OCI-LY1 (cell line): ENCODE measurements around the gene MERTK.

Experiments
- EZH2 ChIP-seq: fragments of 200-600 bp; sonication (generic), shearing (Covaris generic); IDR thresholded peaks from 2 replicates; pipeline ENCODE4 v1.8.0; 2017; ENCODE audit warnings: borderline replicate concordance, mixed run types, mild to moderate bottlenecking, antibody characterized with exemption, low read length, moderate library complexity, mixed read lengths
- TF ChIP-seq, protein P1 (sequence below): fragments of 200-600 bp; sonication (generic), shearing (Covaris generic); IDR thresholded peaks from 2 replicates; pipeline ENCODE4 v1.5.1; 2017; ENCODE audit warnings: mild to moderate bottlenecking, antibody characterized with exemption, low read length, moderate library complexity, mixed read lengths

DNA sequence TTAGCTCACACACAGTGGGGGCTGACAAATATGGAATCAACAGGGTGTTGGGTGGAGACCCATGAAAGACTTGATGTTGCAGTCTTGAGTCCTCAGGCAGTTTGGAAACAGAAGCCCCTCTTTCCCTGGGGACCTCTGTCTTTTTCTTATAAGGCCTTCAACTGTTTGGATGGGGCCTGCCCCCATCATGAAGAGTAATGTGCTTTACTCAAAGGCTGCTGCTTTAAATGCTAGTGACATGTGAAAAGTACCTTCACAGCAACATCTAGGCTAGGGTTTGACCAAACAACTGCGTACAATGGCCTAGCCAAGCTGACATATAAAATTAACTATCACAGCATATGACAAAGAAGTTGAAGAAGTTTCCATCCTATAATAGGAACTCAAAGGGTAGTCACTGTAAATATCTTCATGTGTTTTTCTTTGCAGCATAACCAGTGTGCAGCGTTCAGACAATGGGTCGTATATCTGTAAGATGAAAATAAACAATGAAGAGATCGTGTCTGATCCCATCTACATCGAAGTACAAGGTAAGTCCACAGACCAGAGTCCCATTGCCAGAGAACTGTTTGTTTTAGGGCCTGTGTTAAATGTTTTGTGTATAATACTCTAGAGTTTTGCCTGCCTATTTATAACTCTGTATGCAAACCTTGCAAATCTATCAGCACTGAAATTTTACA, 46.3 kb downstream of the MERTK start:
- TF ChIP-seq, protein P1, sequence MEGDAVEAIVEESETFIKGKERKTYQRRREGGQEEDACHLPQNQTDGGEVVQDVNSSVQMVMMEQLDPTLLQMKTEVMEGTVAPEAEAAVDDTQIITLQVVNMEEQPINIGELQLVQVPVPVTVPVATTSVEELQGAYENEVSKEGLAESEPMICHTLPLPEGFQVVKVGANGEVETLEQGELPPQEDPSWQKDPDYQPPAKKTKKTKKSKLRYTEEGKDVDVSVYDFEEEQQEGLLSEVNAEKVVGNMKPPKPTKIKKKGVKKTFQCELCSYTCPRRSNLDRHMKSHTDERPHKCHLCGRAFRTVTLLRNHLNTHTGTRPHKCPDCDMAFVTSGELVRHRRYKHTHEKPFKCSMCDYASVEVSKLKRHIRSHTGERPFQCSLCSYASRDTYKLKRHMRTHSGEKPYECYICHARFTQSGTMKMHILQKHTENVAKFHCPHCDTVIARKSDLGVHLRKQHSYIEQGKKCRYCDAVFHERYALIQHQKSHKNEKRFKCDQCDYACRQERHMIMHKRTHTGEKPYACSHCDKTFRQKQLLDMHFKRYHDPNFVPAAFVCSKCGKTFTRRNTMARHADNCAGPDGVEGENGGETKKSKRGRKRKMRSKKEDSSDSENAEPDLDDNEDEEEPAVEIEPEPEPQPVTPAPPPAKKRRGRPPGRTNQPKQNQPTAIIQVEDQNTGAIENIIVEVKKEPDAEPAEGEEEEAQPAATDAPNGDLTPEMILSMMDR = no peak
- TF ChIP-seq EZH2 = no peak
